ENCODE results near the gene GABRB2.
"Not testable (repeated sequence)": the region's sequence is repeated elsewhere in the genome, so short reads cannot be mapped to it uniquely, and the experiment has no call there.

The GABRB2 gene

GRCh38 chr5:161305601-161306000 is 240.9 kb downstream of the GABRB2 start:
- no peak overlapping the region for H3K4me3 ChIP-seq (ENCODE audit: low read depth, low read length)

GRCh38 chr5:161302559-161302958 is 244.0 kb downstream of the GABRB2 start:
- H3K4me3 ChIP-seq (ENCODE audit: low read depth, low read length) = no peak overlapping the region

GRCh38 chr5:161301586-161301985 is 244.9 kb downstream of the GABRB2 start:
- H3K4me3 ChIP-seq (ENCODE audit: low read depth, low read length) = no peak overlapping the region

GRCh38 chr5:161299053-161299452 is 247.5 kb downstream of the GABRB2 start:
- no peak overlapping the region for H3K4me3 ChIP-seq (ENCODE audit: low read depth, low read length)

- H3K4me3 ChIP-seq (ENCODE audit: low read depth, low read length) = not testable (repeated sequence)
Observed at GRCh38 chr5:161297388-161297787, 249.1 kb downstream of the GABRB2 start.

- no peak overlapping the region for H3K4me3 ChIP-seq (ENCODE audit: low read depth, low read length)
Observed at GRCh38 chr5:161295721-161296250, 250.7 kb downstream of the GABRB2 start.

GRCh38 chr5:161288071-161288470 is 258.5 kb downstream of the GABRB2 start:
- no peak overlapping the region for H3K4me3 ChIP-seq (ENCODE audit: low read depth, low read length)

GRCh38 chr5:161287436-161287835 is 259.1 kb downstream of the GABRB2 start:
- no peak overlapping the region for H3K4me3 ChIP-seq (ENCODE audit: low read depth, low read length)

- H3K4me3 ChIP-seq (ENCODE audit: low read depth, low read length) = no peak overlapping the region
Observed at GRCh38 chr5:161286066-161286655, 260.4 kb downstream of the GABRB2 start.

- no peak overlapping the region for H3K4me3 ChIP-seq (ENCODE audit: low read depth, low read length)
Observed at GRCh38 chr5:161284445-161284844, 262.1 kb downstream of the GABRB2 start.

- H3K4me3 ChIP-seq (ENCODE audit: low read depth, low read length) = no peak overlapping the region
Observed at GRCh38 chr5:161283296-161283695, 263.2 kb downstream of the GABRB2 start.

- H3K4me3 ChIP-seq (ENCODE audit: low read depth, low read length) = no peak overlapping the region
Observed at GRCh38 chr5:161278739-161279660, 267.5 kb downstream of the GABRB2 start.

- H3K4me3 ChIP-seq (ENCODE audit: low read depth, low read length) = no peak overlapping the region
Observed at GRCh38 chr5:161277011-161277410, 269.5 kb downstream of the GABRB2 start.

- no peak overlapping the region for H3K4me3 ChIP-seq (ENCODE audit: low read depth, low read length)
Observed at GRCh38 chr5:161274951-161275350, 271.6 kb downstream of the GABRB2 start.

GRCh38 chr5:161273410-161273809 is 273.1 kb downstream of the GABRB2 start:
- no peak overlapping the region for H3K4me3 ChIP-seq (ENCODE audit: low read depth, low read length)

- no peak overlapping the region for H3K4me3 ChIP-seq (ENCODE audit: low read depth, low read length)
Observed at GRCh38 chr5:161271816-161272215, 274.7 kb downstream of the GABRB2 start.

GRCh38 chr5:161269125-161269524 is 277.4 kb downstream of the GABRB2 start:
- no peak overlapping the region for H3K4me3 ChIP-seq (ENCODE audit: low read depth, low read length)

- H3K4me3 ChIP-seq (ENCODE audit: low read depth, low read length) = no peak overlapping the region
Observed at GRCh38 chr5:161266954-161267353, 279.6 kb downstream of the GABRB2 start.

- no peak overlapping the region for H3K4me3 ChIP-seq (ENCODE audit: low read depth, low read length)
Observed at GRCh38 chr5:161265006-161265405, 281.5 kb downstream of the GABRB2 start.

- no peak overlapping the region for H3K4me3 ChIP-seq (ENCODE audit: low read depth, low read length)
Observed at GRCh38 chr5:161263191-161263590, 283.3 kb downstream of the GABRB2 start.

- H3K4me3 ChIP-seq (ENCODE audit: low read depth, low read length) = no peak overlapping the region
Observed at GRCh38 chr5:161261668-161262323, 284.7 kb downstream of the GABRB2 start.

- no peak overlapping the region for H3K4me3 ChIP-seq (ENCODE audit: low read depth, low read length)
Observed at GRCh38 chr5:161258438-161258837, 288.1 kb downstream of the GABRB2 start.

Measured in iPS-11a (cell line).